ENCODE data around the gene NUDT21.

DNA sequence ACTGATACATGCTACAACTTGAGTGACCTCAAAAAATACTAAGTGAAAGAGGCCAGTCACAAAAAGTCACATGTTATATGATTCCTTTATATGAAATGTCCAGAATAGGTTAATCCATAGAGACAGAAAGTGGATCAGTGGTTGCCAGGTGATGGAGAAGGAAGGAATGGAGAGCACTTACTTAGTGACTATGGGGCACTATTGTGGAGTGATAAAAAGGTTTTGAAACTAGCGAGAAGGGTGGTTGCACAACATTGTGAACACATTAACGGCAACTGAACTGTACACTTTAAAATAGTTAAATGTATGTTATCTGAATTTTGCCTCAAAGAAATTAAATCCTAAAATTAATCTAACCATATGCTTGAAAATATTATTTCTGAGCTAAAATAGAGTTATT, 51.6 kb downstream of the NUDT21 start:
- TF ChIP-seq, protein P1, sequence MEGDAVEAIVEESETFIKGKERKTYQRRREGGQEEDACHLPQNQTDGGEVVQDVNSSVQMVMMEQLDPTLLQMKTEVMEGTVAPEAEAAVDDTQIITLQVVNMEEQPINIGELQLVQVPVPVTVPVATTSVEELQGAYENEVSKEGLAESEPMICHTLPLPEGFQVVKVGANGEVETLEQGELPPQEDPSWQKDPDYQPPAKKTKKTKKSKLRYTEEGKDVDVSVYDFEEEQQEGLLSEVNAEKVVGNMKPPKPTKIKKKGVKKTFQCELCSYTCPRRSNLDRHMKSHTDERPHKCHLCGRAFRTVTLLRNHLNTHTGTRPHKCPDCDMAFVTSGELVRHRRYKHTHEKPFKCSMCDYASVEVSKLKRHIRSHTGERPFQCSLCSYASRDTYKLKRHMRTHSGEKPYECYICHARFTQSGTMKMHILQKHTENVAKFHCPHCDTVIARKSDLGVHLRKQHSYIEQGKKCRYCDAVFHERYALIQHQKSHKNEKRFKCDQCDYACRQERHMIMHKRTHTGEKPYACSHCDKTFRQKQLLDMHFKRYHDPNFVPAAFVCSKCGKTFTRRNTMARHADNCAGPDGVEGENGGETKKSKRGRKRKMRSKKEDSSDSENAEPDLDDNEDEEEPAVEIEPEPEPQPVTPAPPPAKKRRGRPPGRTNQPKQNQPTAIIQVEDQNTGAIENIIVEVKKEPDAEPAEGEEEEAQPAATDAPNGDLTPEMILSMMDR (IDR thresholded peaks at IDR 0.05), result no peak
- TF ChIP-seq POLR2A (IDR thresholded peaks at IDR 0.05), result no peak
